ENCODE data around the gene SHISA2. TPM values are rescaled to one million over a fixed set of nuclear protein-coding genes. Genes with fewer than 3 reads are reported as not detected.

Gene SHISA2
- total RNA-seq, 2 experiments from 2014 or later = 0.94 to 1.1 TPM

Other genes with a start within 250 kb of the SHISA2 start
- gene RNF6, start 170.3 kb upstream of the SHISA2 start, total RNA-seq = 10 to 100 TPM; 40.4 to 43.3 TPM
- gene CDK8, start 202.1 kb upstream of the SHISA2 start, total RNA-seq = 10 to 100 TPM; 13.7 to 15.1 TPM

All from activated naive CD8-positive, alpha-beta T cell treated with anti-CD3 and anti-CD28 coated beads, Interleukin-2, amount 10 ng/mL, durations not matched to agents 7 days and 5 days (primary cell).